ENCODE data around the gene C1QTNF1.

Gene C1QTNF1

DNA sequence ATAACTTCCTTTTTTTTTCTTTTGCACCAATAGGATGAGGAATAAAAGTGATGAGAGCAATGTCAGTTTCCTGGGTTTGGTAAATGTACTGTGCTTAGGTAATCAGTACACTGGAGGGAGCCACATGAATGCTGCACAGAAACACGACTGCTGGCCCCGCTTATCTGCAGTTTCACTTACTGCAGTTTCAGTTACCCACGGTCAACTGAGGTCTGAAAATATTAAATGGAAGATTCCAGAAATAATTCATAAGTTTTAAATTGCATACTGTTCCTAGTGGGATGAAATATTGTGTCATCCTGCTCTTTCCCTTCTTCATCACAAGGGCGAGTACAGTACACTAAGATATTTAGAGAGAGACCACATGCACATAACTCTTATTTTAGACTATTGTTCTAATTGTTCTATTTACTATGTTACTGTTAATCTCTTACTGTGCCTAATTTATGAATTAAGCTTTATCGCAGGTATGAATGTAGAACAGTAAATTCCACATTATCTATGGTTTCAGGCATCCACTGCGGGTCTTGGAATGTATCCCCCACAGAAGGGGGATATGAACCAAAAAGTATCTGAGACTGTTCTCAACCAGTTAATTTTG is 37.8 kb upstream of the C1QTNF1 start:
- H3K27ac ChIP-seq (ENCODE audit: low read length): no peak overlapping the region
- H3K4me1 ChIP-seq (ENCODE audit: control insufficient read depth, low read depth, low read length): peaks cover 10% of the 10 kb centered on the region
- no peak overlapping the region for H3K9ac ChIP-seq (ENCODE audit: low read length)
- no peaks in the 10 kb centered on the region for H3K9me3 ChIP-seq (ENCODE audit: control insufficient read depth, low read depth, low read length)
- no peaks in the 10 kb centered on the region for H3K27me3 ChIP-seq (ENCODE audit: control insufficient read depth, insufficient read depth, low read length)
- peaks cover 1% of the 10 kb centered on the region for H3K36me3 ChIP-seq (ENCODE audit: control insufficient read depth, low read depth, low read length)
- no peak overlapping the region for H3K4me3 ChIP-seq (ENCODE audit: low read length)

- Histone ChIP-seq H3K4me3 (ENCODE audit: low read length) (no peak overlapping the region), H3K27ac (ENCODE audit: low read length) (no peak overlapping the region), H3K9ac (ENCODE audit: low read length) (peak overlapping the region; percentile 19)
Observed at GRCh38 chr17:78986649-78987328, 37.2 kb upstream of the C1QTNF1 start.

DNA sequence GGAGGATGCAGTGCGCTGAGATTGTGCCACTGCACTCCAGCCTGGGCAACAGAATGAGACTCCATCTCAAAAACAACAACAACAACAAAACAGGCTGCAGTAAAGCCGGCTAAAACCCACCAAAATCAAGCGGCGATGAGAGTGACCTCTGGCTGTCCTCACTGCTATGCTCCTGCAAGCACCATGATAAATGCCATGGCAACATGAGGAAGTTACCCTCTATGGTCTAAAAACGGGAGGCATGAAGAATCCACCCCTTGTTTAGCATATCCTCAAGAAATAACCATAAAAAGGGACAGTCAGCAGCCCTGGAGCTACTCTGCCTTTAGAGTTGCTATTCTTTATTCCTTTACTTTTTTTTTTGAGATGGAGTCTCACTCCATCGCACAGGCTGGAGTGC is 35.8 kb upstream of the C1QTNF1 start:
- Histone ChIP-seq H3K27ac (ENCODE audit: low read length) (no peak overlapping the region), H3K9me3 (ENCODE audit: control insufficient read depth, low read depth, low read length) (no peaks in the 10 kb centered on the region), H3K36me3 (ENCODE audit: control insufficient read depth, low read depth, low read length) (peaks cover 9% of the 10 kb centered on the region), H3K9ac (ENCODE audit: low read length) (no peak overlapping the region), H3K27me3 (ENCODE audit: control insufficient read depth, insufficient read depth, low read length) (no peaks in the 10 kb centered on the region), H3K4me3 (ENCODE audit: low read length) (no peak overlapping the region), H3K4me1 (ENCODE audit: control insufficient read depth, low read depth, low read length) (peaks cover 10% of the 10 kb centered on the region)

More at GRCh38 chr17:78986649-78987328, 37.2 kb upstream of the C1QTNF1 start:
- no peaks in the 10 kb centered on the region for H3K9me3 ChIP-seq (ENCODE audit: control insufficient read depth, low read depth, low read length)
- peaks cover 10% of the 10 kb centered on the region for H3K4me1 ChIP-seq (ENCODE audit: control insufficient read depth, low read depth, low read length)
- peaks cover 4% of the 10 kb centered on the region for H3K36me3 ChIP-seq (ENCODE audit: control insufficient read depth, low read depth, low read length)
- H3K27me3 ChIP-seq (ENCODE audit: control insufficient read depth, insufficient read depth, low read length): no peaks in the 10 kb centered on the region

DNA sequence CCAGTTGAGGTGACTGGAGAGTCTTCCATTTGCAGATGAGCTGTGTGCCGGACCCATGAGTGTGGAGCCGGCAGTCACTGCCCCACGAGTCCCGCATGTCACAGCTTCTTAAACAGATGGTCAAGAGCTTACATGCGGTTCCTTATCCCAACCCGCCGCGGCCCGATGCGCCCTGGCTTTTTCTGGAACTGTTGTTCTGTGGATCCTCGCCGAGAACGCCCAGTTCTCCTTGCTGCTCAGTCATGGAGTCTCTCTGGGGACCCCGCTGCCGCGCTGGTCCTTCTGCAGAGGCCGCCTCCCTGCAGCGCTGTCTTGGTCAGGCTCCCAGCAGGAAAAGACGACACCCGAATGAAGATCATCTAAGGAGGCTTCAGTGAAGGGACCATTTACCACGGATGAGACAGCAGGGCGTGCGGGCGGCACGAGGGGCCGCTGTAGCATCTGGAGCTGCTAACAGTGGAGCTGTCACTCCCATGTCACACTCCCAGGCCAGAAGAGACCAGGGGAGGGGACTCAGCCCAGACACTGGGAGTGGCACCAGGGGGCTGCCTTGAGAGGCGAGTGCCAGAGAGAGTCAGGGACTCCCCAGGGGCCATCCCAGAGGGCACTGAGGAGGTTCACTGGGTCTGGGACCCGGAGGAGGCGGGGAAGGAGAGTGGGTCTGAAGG is 33.5 kb upstream of the C1QTNF1 start:
- peaks cover 9% of the 10 kb centered on the region for H3K36me3 ChIP-seq (ENCODE audit: control insufficient read depth, low read depth, low read length)
- no peak overlapping the region for H3K4me3 ChIP-seq (ENCODE audit: low read length)
- H3K9me3 ChIP-seq (ENCODE audit: control insufficient read depth, low read depth, low read length): no peaks in the 10 kb centered on the region
- no peaks in the 10 kb centered on the region for H3K27me3 ChIP-seq (ENCODE audit: control insufficient read depth, insufficient read depth, low read length)
- no peak overlapping the region for H3K27ac ChIP-seq (ENCODE audit: low read length)
- peaks cover 10% of the 10 kb centered on the region for H3K4me1 ChIP-seq (ENCODE audit: control insufficient read depth, low read depth, low read length)
- no peak overlapping the region for H3K9ac ChIP-seq (ENCODE audit: low read length)

DNA sequence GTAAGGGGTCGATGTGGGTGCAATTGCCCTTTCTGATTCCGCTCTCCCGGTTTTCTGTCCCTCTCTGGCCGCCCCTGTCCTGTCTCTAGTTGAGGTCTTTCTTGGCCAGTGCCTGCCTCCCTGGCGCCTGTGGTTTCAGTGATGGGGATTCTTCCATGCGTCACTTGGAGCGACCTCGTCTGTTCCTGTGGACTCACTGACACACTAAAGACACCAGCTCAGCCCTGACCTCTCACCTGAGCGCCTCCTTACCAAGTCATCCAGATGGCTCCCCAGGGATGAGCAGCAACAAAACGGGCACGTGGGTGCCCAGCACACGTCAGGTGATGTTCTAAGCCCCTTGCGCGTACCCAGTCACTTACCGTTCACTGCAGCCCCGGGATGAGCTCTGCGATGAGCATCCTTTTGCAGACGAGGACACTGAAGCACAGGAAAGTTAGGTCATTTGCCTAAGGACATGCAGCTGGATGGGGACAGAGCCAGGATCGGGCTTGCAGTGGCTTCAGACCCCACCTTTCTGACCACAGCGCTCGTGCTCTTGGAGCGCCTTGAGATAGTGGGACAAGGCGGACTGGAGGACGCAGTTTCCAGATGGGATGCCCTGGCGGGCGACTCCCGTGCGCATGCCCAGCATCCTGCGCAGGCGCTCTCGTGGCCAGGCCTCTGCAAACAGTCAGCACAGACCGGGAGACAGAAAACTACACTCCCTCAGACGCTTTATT is 32.8 kb upstream of the C1QTNF1 start:
- Histone ChIP-seq H3K4me3 (ENCODE audit: low read length) (no peak overlapping the region), H3K27ac (ENCODE audit: low read length) (no peak overlapping the region), H3K9me3 (ENCODE audit: control insufficient read depth, low read depth, low read length) (no peaks in the 10 kb centered on the region), H3K27me3 (ENCODE audit: control insufficient read depth, insufficient read depth, low read length) (no peaks in the 10 kb centered on the region), H3K36me3 (ENCODE audit: control insufficient read depth, low read depth, low read length) (peaks cover 9% of the 10 kb centered on the region), H3K4me1 (ENCODE audit: control insufficient read depth, low read depth, low read length) (peaks cover 9% of the 10 kb centered on the region), H3K9ac (ENCODE audit: low read length) (no peak overlapping the region)

DNA sequence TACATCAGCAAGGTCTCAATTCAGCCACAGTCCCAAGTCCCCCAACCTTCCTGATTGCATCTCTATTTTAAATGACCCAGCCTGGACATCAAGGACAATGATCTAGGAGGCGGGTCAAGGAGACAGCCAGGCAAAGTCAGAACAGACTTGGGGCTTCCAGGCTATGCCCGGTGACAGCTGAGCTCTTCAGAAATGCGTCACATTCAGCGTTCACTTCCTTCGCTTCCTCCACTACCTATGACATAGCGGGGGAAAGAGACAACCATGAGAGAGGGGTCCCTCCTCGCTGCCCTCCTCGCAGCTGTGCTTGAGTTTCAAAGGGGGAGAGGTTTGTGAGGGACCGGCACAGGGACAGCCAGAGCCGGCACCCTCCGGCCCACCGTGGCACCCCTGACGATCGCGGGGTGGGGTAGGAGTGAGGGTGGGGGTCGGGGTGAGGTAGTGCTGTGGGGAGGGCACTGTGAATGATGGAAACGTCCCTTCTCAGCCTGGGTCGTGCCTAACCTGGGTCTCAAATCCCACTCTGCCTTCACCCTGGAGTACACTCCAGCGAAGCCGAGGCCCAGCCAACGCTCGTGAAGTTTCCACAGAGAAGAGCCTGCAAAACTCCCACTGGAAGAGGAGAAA is 31.9 kb upstream of the C1QTNF1 start:
- Histone ChIP-seq H3K27ac (ENCODE audit: low read length) (no peak overlapping the region), H3K9ac (ENCODE audit: low read length) (no peak overlapping the region), H3K4me3 (ENCODE audit: low read length) (no peak overlapping the region), H3K27me3 (ENCODE audit: control insufficient read depth, insufficient read depth, low read length) (no peaks in the 10 kb centered on the region), H3K36me3 (ENCODE audit: control insufficient read depth, low read depth, low read length) (peaks cover 17% of the 10 kb centered on the region), H3K4me1 (ENCODE audit: control insufficient read depth, low read depth, low read length) (peaks cover 1% of the 10 kb centered on the region), H3K9me3 (ENCODE audit: control insufficient read depth, low read depth, low read length) (no peaks in the 10 kb centered on the region)

DNA sequence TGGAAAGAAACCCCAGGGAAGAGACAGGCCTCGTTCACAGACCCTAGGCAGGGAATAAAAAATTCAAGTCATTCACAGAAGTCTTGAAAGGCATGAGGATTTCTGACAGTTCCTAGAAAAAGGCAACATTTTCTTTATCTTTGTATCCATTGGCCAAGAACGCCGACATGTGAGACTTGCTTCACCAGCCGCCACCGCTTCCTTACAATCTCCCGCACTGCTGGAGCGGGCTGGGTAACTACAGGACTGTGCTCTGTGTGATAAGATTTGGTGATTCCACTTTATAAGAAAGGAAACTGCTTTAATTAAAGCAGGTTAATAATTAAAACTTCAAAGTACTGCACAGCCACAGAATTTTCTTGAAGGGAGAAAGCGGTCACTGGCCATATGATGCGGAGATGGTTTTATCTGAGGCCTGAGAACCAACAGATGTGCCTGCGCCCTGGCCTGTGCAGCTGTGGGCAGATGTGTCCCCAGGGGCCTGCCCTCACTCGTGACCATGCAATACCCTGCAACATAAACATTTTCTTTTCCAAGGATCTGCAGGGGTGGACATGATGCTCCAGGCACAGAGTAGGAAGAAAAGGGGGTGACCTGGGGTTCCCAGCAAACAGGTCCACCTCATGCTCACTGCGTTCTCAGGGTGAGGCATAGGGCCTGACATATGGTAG is 31.3 kb upstream of the C1QTNF1 start:
- H3K36me3 ChIP-seq (ENCODE audit: control insufficient read depth, low read depth, low read length): peaks cover 19% of the 10 kb centered on the region
- H3K4me3 ChIP-seq (ENCODE audit: low read length): no peak overlapping the region
- H3K9ac ChIP-seq (ENCODE audit: low read length): no peak overlapping the region
- H3K9me3 ChIP-seq (ENCODE audit: control insufficient read depth, low read depth, low read length): no peaks in the 10 kb centered on the region
- no peak overlapping the region for H3K27ac ChIP-seq (ENCODE audit: low read length)
- no peaks in the 10 kb centered on the region for H3K4me1 ChIP-seq (ENCODE audit: control insufficient read depth, low read depth, low read length)
- H3K27me3 ChIP-seq (ENCODE audit: control insufficient read depth, insufficient read depth, low read length): no peaks in the 10 kb centered on the region

DNA sequence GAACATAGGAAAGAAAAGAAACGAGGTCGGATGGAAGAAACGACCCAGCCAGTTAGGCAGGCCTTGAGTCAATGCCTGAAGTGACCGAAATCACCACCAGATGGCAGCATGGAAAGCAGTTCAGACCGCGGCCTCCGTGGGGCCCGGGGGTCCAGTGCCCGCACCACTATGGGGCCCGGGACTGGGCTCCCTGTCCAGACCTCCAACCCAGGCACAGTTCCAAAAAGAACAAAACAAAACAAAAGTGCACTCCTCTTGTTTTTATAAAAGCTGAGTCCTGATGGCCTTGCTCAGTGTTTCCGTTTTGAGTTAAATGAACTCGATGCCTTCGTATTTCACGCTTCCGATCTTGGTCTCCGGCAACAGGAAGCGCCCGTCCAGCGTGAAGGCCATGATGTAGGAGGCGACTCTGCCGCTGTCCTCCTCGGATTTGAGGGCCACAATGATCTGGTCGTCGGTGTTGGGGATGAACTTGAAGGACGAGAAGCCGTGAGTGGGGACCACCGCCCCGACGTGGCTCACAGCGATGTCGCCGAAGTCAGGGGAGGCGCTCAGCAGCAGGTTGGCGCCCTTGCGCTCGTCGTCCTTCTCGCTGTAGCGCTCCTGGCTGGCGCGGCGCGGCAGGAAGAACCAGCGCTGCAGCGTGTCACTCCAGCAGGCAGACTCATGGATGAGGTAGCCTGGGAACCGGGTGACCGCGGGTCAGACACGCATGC is 30.6 kb upstream of the C1QTNF1 start:
- Histone ChIP-seq H3K27me3 (ENCODE audit: control insufficient read depth, insufficient read depth, low read length) (no peaks in the 10 kb centered on the region), H3K4me1 (ENCODE audit: control insufficient read depth, low read depth, low read length) (no peaks in the 10 kb centered on the region), H3K9ac (ENCODE audit: low read length) (no peak overlapping the region)

DNA sequence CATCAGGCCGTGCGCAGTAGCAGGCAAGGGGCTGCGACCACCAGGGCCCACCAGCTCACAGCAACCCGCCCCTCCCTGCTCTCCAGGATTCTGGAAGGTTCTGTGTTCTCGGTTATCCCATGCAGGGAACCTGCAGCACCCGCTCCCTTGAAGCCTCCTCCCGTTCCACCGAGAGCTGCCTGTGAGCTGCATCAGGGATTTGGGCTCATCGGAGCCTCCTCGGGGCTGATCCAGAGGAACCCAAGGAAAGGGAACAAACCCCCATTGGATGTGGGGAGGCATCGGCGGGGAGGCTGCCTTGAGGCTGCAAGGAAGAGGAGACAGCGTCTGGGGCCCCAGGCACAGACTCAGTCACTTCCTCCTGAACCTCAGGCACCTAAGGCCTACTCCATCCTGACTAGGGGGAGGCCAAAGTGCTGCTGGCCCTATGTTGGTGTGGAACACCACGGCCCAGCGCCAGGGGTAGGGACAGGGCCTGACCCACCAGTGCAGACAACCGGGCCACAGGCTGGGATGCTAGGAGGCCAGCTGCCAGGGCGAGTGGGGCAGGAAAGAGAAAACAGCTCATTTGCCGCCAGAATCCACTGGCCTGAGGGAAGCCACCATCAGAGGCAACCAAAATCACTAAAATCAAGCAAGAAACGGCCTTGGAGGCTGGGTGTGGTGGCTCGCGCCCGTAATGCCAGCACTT is 29.8 kb upstream of the C1QTNF1 start:
- Histone ChIP-seq H3K27me3 (ENCODE audit: control insufficient read depth, insufficient read depth, low read length) (no peaks in the 10 kb centered on the region), H3K4me1 (ENCODE audit: control insufficient read depth, low read depth, low read length) (no peaks in the 10 kb centered on the region), H3K4me3 (ENCODE audit: low read length) (no peak overlapping the region), H3K9me3 (ENCODE audit: control insufficient read depth, low read depth, low read length) (no peaks in the 10 kb centered on the region), H3K36me3 (ENCODE audit: control insufficient read depth, low read depth, low read length) (peaks cover 19% of the 10 kb centered on the region), H3K9ac (ENCODE audit: low read length) (no peak overlapping the region), H3K27ac (ENCODE audit: low read length) (no peak overlapping the region)

More for the DNA sequence above, 30.6 kb upstream of the C1QTNF1 start:
- Histone ChIP-seq H3K9me3 (ENCODE audit: control insufficient read depth, low read depth, low read length) (no peaks in the 10 kb centered on the region), H3K4me3 (ENCODE audit: low read length) (no peak overlapping the region), H3K27ac (ENCODE audit: low read length) (no peak overlapping the region), H3K36me3 (ENCODE audit: control insufficient read depth, low read depth, low read length) (peaks cover 19% of the 10 kb centered on the region)
